NOMO-1 treated with dmso at 0.1 percent for 144 hours (cell line): Measurements from ENCODE around the gene MTMR1.

ENCODE experiments used
- DNase-seq: peaks from one replicate; lab custom pipeline; 2025; ENCODE audit not compliant: unreplicated experiment; lab: John Stamatoyannopoulos, UW

MTMR1 gene

GRCh38 chrX:150696866-150697265, 3.7 kb downstream of the MTMR1 start:
- no peak for DNase-seq

DNA sequence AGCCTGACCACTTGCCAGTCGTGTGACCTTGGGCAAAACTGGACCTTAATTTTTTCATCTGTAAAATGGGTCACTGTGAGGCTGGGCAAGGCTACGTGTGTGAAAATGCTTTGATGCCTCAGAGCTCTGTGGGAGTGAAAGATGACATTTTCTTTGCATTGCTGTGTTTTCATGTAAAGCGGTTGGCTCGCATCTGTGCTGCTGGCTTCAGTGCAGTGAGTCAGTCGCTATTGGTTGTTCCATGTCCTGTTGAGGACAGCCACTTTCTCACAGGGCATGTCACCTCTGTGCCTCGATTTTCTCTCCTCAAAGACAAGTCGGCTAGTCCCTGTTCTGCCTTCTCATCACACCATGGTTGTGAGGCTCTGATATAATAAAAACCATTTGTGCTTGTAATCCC, 4.4 kb downstream of the MTMR1 start:
- DNase-seq: no peak

DNA sequence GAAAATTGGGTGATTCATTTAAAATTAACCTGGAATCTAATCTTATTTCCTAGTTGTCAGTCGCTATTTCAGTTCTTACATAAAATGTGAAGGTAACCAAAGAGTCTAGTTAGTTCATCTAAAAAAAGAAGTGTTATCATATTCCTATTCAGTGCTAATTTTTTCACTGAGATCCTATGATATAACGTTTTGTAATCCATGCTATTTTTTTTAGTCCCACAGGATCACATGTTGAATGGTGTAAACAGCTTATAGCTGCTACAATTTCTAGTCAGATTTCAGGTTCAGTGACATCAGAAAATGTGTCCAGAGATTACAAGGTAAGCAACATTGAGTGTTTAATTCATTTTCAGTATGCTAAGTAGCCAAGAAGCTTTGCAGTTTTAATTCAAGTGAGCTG, 5.8 kb downstream of the MTMR1 start:
- DNase-seq: no peak

GRCh38 chrX:150700107-150700506, 6.9 kb downstream of the MTMR1 start:
- DNase-seq: no peak

GRCh38 chrX:150701377-150701776, 8.2 kb downstream of the MTMR1 start:
- DNase-seq: no peak

- no peak for DNase-seq
Observed at GRCh38 chrX:150702966-150703694, 9.9 kb downstream of the MTMR1 start.

- no peak for DNase-seq
Observed at GRCh38 chrX:150703695-150703974, 10.4 kb downstream of the MTMR1 start.

DNA sequence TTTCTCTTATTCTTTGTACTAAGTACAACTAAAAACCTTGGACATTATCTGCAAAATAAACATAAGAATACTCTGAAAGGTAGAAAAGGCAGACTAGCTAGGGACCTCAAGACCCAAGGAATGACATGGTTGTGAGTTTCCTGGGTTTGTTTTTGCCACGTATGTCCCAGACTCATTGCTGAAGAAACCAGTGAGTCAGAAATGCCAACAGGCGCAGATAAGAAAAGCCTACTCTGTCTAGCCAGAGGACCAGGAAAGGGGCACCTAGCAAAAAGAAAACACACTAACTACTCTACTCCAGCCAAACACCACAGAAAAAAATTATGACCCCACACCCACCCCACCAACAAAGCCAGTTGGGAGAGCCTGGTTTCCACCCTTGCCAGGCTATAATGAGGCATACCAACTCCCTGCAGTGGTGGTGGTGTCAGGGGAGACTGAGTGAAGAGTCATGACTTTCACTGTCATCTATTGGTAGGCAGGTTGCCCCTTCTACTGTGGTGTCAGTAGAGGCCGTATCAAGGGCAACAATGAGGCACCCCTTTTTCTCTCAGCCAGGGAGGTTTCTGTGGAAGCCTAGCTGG, 10.9 kb downstream of the MTMR1 start:
- no peak for DNase-seq

DNA sequence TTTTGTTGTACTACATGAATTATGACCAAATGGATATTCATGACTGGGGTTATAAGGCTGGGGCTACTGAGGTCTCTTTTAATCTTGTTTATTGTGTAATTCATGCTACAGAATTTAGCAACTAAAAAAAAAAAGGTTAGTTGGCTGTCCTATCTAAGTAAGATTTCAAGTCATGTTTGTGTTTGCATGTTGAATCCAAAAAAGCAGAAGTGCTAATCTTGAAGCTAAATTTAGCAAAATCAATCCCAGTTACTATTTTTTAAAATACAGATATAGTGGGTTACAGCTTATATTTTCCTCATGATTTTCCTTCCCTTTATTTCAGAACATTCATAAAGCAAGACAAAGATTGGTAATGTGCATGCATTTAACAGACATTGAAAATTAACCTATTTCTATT, 19.4 kb downstream of the MTMR1 start:
- DNase-seq: no peak

GRCh38 chrX:150715184-150715583, 22.0 kb downstream of the MTMR1 start:
- no peak for DNase-seq

GRCh38 chrX:150719621-150720020, 26.4 kb downstream of the MTMR1 start:
- DNase-seq: no peak

GRCh38 chrX:150729956-150730355, 36.8 kb downstream of the MTMR1 start:
- DNase-seq: no peak

GRCh38 chrX:150730719-150731118, 37.5 kb downstream of the MTMR1 start:
- DNase-seq: no peak

GRCh38 chrX:150731795-150732194, 38.6 kb downstream of the MTMR1 start:
- no peak for DNase-seq

GRCh38 chrX:150736475-150736874, 43.3 kb downstream of the MTMR1 start:
- DNase-seq: peak; percentile 10

DNA sequence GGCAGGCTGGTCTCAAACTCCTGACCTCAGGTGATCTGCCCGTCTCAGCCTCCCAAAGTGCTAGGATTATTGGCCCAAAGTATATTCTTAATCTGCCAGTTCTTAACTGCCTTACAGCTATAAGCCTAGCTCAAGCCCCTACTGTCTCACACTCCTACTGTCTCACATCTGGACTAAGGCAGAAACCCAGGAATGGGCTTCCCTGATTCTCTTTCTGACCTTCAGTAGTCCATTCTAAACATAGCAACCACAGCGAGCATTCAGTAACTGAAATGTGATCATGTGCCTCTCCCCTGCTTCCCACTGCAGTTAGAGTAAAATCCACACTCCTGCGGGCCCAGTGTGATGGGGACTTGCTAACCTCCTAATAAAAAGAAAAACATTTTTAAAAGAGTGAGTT, 58.9 kb downstream of the MTMR1 start:
- no peak for DNase-seq

- no peak for DNase-seq
Observed at GRCh38 chrX:150753357-150753756, 60.2 kb downstream of the MTMR1 start.

GRCh38 chrX:150753968-150754367, 60.8 kb downstream of the MTMR1 start:
- DNase-seq: no peak

GRCh38 chrX:150757371-150757770, 64.2 kb downstream of the MTMR1 start:
- DNase-seq: no peak

DNA sequence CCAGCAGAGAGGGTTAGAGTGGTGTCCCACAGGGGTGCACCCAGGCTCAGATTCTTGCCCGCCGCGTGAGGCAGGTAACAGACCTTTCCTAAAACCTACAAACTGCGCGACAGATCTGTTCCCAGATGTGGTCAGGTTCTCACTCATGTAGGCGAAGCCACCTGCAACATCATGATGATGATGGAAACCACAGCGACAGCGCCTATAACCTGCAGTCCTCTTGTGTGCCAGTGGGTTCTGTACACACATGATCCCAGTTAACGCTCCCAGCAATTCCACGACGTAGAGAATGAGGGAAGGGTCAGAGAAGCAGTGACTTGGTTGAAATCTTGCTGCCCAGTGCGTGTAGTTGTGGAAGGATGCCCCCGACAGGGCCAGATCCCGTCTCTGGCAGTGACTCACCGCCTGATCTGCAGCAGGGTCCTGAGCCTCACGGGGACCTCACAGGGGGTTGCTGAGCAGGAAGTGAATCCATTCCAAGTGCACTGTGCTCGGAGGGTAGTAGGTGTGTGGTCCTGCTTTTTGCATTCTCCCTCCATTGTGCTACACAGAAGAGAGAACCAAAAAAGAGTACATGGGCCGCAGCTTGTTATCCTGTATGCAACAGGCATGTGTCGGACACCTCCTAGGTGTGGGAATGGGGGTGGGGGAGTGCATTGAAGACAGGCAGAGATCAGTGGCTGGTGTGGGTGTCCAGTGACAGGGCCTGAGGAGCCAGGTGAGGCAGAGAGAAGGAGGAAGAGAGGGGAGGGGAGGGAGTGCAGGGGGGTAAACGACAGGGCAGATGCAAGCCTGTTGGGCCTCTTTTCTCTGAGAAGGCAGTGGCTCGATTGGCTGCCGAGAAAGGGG, 66.6 kb downstream of the MTMR1 start:
- no peak for DNase-seq

- DNase-seq: no peak
Observed at GRCh38 chrX:150761176-150761818, 68.1 kb downstream of the MTMR1 start.

- DNase-seq: no peak
Observed at GRCh38 chrX:150761819-150762216, 68.6 kb downstream of the MTMR1 start.
